Gastroesophageal sphincter (tissue), 4 donors: Measurements from ENCODE around the gene SLC2A6. TPM values are rescaled to one million over a fixed set of nuclear protein-coding genes. Genes with fewer than 3 reads are reported as not detected.

Source experiments
- ATAC-seq: fragments of 150-250 bp; one replicate; pipeline ENCODE4 v1.9.1; 2016; ENCODE audit warnings: mild to moderate bottlenecking, moderate library complexity
- H3K27ac ChIP-seq, 4 donors: fragments of 200-600 bp; sonication (generic) in 3 of 4; 1 replicate in 3 of 4; 2 replicates in 1 of 4; pipeline ENCODE4 v1.5.1; 2016 to 2019
- H3K27me3 ChIP-seq: fragments of 200-600 bp; sonication (generic); one replicate; pipeline ENCODE4 v1.5.1; 2019
- H3K36me3 ChIP-seq, 2 donors: fragments of 200-600 bp; sonication (generic); one replicate each; pipeline ENCODE4 v1.5.1; 2019; ENCODE audit warnings: control low read depth in 1 of 2
- H3K4me1 ChIP-seq, 3 donors: fragments of 200-600 bp; sonication (generic); 1 replicate in 2 of 3; 2 replicates in 1 of 3; pipeline ENCODE4 v1.5.1; 2016 to 2019; ENCODE audit warnings: control low read depth in 2 of 3
- H3K4me3 ChIP-seq, 2 donors: fragments of 200-600 bp; sonication (generic); one replicate each; pipeline ENCODE4 v1.5.1; 2019; ENCODE audit warnings: mild to moderate bottlenecking in 1 of 2, moderate library complexity in 1 of 2
- H3K9me3 ChIP-seq, 3 donors: fragments of 200-600 bp; sonication (generic); one replicate each; pipeline ENCODE4 v1.5.1; 2017 to 2019; ENCODE audit warnings: control low read depth in 2 of 3
- EP300 ChIP-seq: sonication (generic); formaldehyde crosslinking; IDR thresholded peaks from one replicate; pipeline ENCODE4 v1.6.1; 2017; ENCODE audit warnings: antibody characterized with exemption, mild to moderate bottlenecking
- POLR2A ChIP-seq, 2 donors: fragments of 450-650 bp; IDR thresholded peaks; one replicate each; pipeline ENCODE4 v1.6.1; 2017; ENCODE audit warnings: antibody characterized with exemption in 2 of 2, mild to moderate bottlenecking in 2 of 2, moderate library complexity in 1 of 2
- POLR2AphosphoS5 ChIP-seq: sonication (generic); formaldehyde crosslinking; IDR thresholded peaks from one replicate; pipeline ENCODE4 v1.6.1; 2017; ENCODE audit warnings: antibody characterized with exemption
- WGBS, 2 donors: methylation state at CpG; one replicate each; pipeline ENCODE4 v1.1.5; 2018; ENCODE audit warnings: low coverage in 1 of 2; 5-methylcytosine and 5-hydroxymethylcytosine counted together
- total RNA-seq, 4 donors: library from RNA; depleted of rRNA; stranded (reverse); fragments of >200 nt; gene quantifications; one replicate each; pipeline ENCODE4 v1.1.0, GENCODE V29; 2016
- TF ChIP-seq, protein P1 (sequence below), 4 experiments: fragments of 200-600 bp in 2 of 4; fragments of 450-650 bp in 2 of 4; sonication (generic) in 1 of 4; IDR thresholded peaks; one replicate each; pipeline ENCODE4 v1.5.1; 2017 to 2019; ENCODE audit warnings: antibody characterized with exemption in 4 of 4, mild to moderate bottlenecking in 2 of 4, moderate library complexity in 2 of 4

Gene SLC2A6
- total RNA-seq, 4 donors from 2014 or later: 1.7 to 11.8 (median 5.2) TPM

DNA sequence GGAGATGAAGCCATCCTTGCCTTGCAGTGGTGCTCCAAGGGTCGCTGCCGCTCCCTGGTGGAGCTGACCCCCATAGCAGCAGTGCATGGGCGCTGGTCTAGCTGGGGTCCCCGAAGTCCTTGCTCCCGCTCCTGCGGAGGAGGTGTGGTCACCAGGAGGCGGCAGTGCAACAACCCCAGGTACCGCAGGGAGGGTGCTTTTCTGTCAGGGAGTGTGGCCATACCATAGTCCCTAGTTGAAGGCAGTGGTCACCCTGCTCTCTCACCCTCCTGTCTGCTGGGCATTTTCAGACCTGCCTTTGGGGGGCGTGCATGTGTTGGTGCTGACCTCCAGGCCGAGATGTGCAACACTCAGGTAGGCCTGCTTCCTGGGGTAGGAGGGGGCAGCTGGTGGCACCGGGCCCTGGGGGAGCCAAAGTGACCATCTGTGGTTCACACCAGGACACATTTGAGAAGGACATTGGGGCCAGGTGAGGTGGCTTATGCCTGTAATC is 45.5 kb downstream of the SLC2A6 start:
- no peak overlapping the region for H3K4me3 ChIP-seq
- H3K27me3 ChIP-seq: peaks cover 20% of the 10 kb centered on the region
- no peak overlapping the region for H3K27ac ChIP-seq
- H3K4me1 ChIP-seq: peaks cover 0 to 14% (median under 1%) of the 10 kb centered on the region in 3 donors
- no peak for ATAC-seq
- no peaks in the 10 kb centered on the region for H3K36me3 ChIP-seq
- TF ChIP-seq, protein P1, sequence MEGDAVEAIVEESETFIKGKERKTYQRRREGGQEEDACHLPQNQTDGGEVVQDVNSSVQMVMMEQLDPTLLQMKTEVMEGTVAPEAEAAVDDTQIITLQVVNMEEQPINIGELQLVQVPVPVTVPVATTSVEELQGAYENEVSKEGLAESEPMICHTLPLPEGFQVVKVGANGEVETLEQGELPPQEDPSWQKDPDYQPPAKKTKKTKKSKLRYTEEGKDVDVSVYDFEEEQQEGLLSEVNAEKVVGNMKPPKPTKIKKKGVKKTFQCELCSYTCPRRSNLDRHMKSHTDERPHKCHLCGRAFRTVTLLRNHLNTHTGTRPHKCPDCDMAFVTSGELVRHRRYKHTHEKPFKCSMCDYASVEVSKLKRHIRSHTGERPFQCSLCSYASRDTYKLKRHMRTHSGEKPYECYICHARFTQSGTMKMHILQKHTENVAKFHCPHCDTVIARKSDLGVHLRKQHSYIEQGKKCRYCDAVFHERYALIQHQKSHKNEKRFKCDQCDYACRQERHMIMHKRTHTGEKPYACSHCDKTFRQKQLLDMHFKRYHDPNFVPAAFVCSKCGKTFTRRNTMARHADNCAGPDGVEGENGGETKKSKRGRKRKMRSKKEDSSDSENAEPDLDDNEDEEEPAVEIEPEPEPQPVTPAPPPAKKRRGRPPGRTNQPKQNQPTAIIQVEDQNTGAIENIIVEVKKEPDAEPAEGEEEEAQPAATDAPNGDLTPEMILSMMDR (IDR thresholded peaks at IDR 0.05): no peak
- TF ChIP-seq POLR2AphosphoS5 (no peak), POLR2A (IDR thresholded peaks at IDR 0.05) (no peak), EP300 (no peak)
- H3K9me3 ChIP-seq: no peaks in the 10 kb centered on the region
- 69 to 82% methylated on average over 2 to 3 of the region's 11 CpGs for WGBS, 2 donors

DNA sequence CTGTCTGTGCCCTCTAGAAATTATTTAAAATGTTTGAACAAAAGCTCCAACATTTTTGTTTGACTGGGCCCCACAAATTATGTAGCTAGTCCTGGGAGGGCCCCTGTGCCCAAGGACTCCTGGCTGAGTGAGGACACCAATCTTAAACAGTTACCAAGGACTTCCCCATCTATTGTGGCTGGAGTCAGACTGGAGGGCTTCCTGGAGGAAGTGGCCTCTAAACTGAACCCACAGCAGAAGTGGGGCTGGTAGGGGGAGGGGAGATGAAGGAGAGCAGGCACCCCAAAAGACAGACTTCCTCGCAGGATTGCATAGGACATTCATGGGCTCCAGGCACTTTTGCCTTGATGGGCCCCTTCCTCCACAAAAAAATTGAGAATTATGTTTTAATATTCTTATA is 48.7 kb downstream of the SLC2A6 start:
- Histone ChIP-seq H3K4me3 (no peak overlapping the region), H3K4me1 (peaks cover 0 to 19% (median 3%) of the 10 kb centered on the region in 3 donors), H3K36me3 (peaks cover 0 to 6% of the 10 kb centered on the region in 2 donors), H3K27me3 (peaks cover 48% of the 10 kb centered on the region), H3K9me3 (no peaks in the 10 kb centered on the region), H3K27ac (no peak overlapping the region)
- WGBS, 2 donors: 100% methylated on average over 1 of the region's 1 CpG
- no peak for TF ChIP-seq POLR2A (IDR thresholded peaks at IDR 0.05)
- no peak for TF ChIP-seq EP300
- no peak for TF ChIP-seq POLR2AphosphoS5
- TF ChIP-seq, protein P1 (IDR thresholded peaks at IDR 0.05): no peak
- no peak for ATAC-seq

DNA sequence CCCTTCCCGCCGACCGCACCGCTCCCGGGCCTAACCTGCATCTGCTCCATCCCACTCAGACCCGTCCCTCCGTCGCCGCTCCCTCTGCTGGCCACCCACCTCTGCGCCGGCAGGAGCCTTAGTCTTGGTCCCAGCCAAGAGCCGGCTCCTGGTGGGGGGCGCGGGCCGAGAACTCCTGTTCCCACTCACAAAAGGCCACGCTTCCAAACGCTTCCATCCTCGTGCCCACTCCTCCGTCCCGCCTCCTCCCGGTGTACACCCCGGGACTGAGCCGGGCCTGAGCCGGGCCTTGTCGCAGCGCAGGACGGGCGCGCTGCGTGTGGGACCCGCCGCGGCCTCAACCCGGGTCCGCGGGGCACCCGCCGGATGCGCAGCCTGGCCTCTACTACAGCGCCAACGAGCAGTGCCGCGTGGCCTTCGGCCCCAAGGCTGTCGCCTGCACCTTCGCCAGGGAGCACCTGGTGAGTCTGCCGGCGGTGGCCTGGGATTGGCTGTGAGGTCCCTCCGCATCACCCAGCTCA is 49.2 kb downstream of the SLC2A6 start:
- ATAC-seq: peak; percentile 41
- peaks cover 0 to 19% (median 3%) of the 10 kb centered on the region in 3 donors for H3K4me1 ChIP-seq
- peaks cover 54% of the 10 kb centered on the region for H3K27me3 ChIP-seq
- peaks cover 0 to 7% of the 10 kb centered on the region in 2 donors for H3K36me3 ChIP-seq
- TF ChIP-seq POLR2A (IDR thresholded peaks at IDR 0.05) (no peak), EP300 (no peak)
- TF ChIP-seq, protein P1 (IDR thresholded peaks at IDR 0.05): peak in 1 of 4 experiments; percentile 42
- no peak overlapping the region for H3K27ac ChIP-seq
- H3K9me3 ChIP-seq: no peaks in the 10 kb centered on the region
- peak overlapping the region in 1 of 2 donors; percentile 44 for H3K4me3 ChIP-seq
- 0% methylated on average over 1 of the region's 49 CpGs; no CpG with 5 or more reads in 1 of the 2 donors for WGBS, 2 donors

DNA sequence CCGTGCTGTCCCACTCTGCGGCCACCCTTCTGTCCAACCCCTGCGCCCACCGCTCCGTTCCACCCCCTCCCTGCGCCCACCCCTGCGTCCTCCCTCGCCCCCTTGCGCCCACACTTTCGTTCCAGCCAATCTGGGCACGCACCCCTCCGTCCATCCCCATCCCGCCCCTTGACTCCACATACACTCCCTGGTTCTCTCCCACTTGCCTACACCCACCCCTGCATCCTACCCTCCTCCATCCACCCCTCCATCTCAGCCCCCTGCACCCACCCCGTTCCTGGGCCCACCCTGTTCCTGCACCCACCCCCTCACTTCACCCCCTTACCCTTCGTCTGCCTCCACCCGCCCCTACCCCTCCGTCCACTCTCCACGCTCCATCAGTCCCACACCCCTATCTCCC is 49.7 kb downstream of the SLC2A6 start:
- TF ChIP-seq, protein P1 (IDR thresholded peaks at IDR 0.05): no peak
- no peak for TF ChIP-seq POLR2A (IDR thresholded peaks at IDR 0.05)
- no peak for TF ChIP-seq EP300
- TF ChIP-seq POLR2AphosphoS5: no peak
- H3K4me1 ChIP-seq: peaks cover 0 to 19% (median 3%) of the 10 kb centered on the region in 3 donors
- H3K27me3 ChIP-seq: peaks cover 59% of the 10 kb centered on the region
- H3K36me3 ChIP-seq: peaks cover 0 to 12% of the 10 kb centered on the region in 2 donors
- no peaks in the 10 kb centered on the region for H3K9me3 ChIP-seq
- H3K4me3 ChIP-seq: peak overlapping the region in 1 of 2 donors; percentile 44
- no peak overlapping the region for H3K27ac ChIP-seq
- no peak for ATAC-seq
- 0% methylated on average over 2 of the region's 18 CpGs; no CpG with 5 or more reads in 1 of the 2 donors for WGBS, 2 donors

DNA sequence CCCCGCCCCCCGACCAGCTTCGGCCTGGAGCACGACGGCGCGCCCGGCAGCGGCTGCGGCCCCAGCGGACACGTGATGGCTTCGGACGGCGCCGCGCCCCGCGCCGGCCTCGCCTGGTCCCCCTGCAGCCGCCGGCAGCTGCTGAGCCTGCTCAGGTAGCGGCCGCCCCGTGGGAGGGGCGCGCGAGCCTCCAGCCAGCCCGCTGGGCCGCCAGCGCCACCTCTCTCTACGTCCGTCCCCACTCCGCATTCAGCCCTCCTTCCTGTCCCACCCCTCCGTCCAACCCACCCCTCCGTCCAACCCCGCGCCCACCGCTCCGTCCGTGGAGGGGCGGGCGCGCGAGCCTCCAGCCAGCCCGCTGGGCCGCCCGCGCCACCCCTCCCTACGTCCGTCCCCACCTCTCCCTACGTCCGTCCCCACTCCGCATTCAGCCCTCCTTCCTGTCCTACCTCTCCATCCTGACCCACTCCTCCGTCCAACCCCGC is 50.2 kb downstream of the SLC2A6 start:
- no peak for TF ChIP-seq POLR2AphosphoS5
- TF ChIP-seq, protein P1 (IDR thresholded peaks at IDR 0.05): no peak
- TF ChIP-seq EP300: no peak
- TF ChIP-seq POLR2A (IDR thresholded peaks at IDR 0.05): no peak
- H3K36me3 ChIP-seq: peaks cover 0 to 12% of the 10 kb centered on the region in 2 donors
- H3K9me3 ChIP-seq: no peaks in the 10 kb centered on the region
- H3K27ac ChIP-seq: no peak overlapping the region
- peak overlapping the region in 1 of 2 donors; percentile 44 for H3K4me3 ChIP-seq
- 0 to 2% methylated on average over 2 to 12 of the region's 57 CpGs for WGBS, 2 donors
- H3K4me1 ChIP-seq: peaks cover 0 to 19% (median 3%) of the 10 kb centered on the region in 3 donors
- H3K27me3 ChIP-seq: peaks cover 64% of the 10 kb centered on the region
- peak; percentile 32 for ATAC-seq
